MV-4-11 (cell line): ENCODE results near the gene UBE2QL1.
"Not testable (repeated sequence)": the region's sequence is repeated elsewhere in the genome, so short reads cannot be mapped to it uniquely, and the experiment has no call there.

Source experiments
- DNase-seq: peaks from one replicate; lab custom pipeline; 2025; lab: John Stamatoyannopoulos, UW

Gene UBE2QL1

GRCh38 chr5:6497262-6497661 lies 48.6 kb downstream of the UBE2QL1 start:
- no peak for DNase-seq

- DNase-seq: peak; percentile 2
Measured at GRCh38 chr5:6498968-6499367, 50.3 kb downstream of the UBE2QL1 start.

- no peak for DNase-seq
Measured at GRCh38 chr5:6501701-6502100, 53.0 kb downstream of the UBE2QL1 start.

GRCh38 chr5:6502421-6502820 lies 53.8 kb downstream of the UBE2QL1 start:
- DNase-seq: no peak

- no peak for DNase-seq
Measured at GRCh38 chr5:6503342-6503741, 54.7 kb downstream of the UBE2QL1 start.

GRCh38 chr5:6504677-6505415 lies 56.2 kb downstream of the UBE2QL1 start:
- peak; percentile 86 for DNase-seq

GRCh38 chr5:6505416-6505755 lies 56.7 kb downstream of the UBE2QL1 start:
- DNase-seq: no peak

- no peak for DNase-seq
Measured at GRCh38 chr5:6505783-6506557, 57.3 kb downstream of the UBE2QL1 start.

- peak; percentile 5 for DNase-seq
Measured at GRCh38 chr5:6506611-6507010, 58.0 kb downstream of the UBE2QL1 start.

- no peak for DNase-seq
Measured at GRCh38 chr5:6508931-6509330, 60.3 kb downstream of the UBE2QL1 start.

- peak; percentile 75 for DNase-seq
Measured at GRCh38 chr5:6510132-6510531, 61.5 kb downstream of the UBE2QL1 start.

GRCh38 chr5:6510973-6511372 lies 62.3 kb downstream of the UBE2QL1 start:
- DNase-seq: no peak

GRCh38 chr5:6515812-6516211 lies 67.2 kb downstream of the UBE2QL1 start:
- DNase-seq: not testable (repeated sequence)

GRCh38 chr5:6516823-6517222 lies 68.2 kb downstream of the UBE2QL1 start:
- DNase-seq: no peak

- DNase-seq: no peak
Measured at GRCh38 chr5:6517510-6517909, 68.9 kb downstream of the UBE2QL1 start.

- DNase-seq: no peak
Measured at GRCh38 chr5:6518298-6519057, 69.8 kb downstream of the UBE2QL1 start.

GRCh38 chr5:6520201-6520600 lies 71.5 kb downstream of the UBE2QL1 start:
- no peak for DNase-seq

GRCh38 chr5:6522331-6522730 lies 73.7 kb downstream of the UBE2QL1 start:
- no peak for DNase-seq

GRCh38 chr5:6522923-6523322 lies 74.3 kb downstream of the UBE2QL1 start:
- DNase-seq: no peak

- DNase-seq: no peak
Measured at GRCh38 chr5:6525422-6525821, 76.8 kb downstream of the UBE2QL1 start.

- DNase-seq: peak; percentile 8
Measured at GRCh38 chr5:6525910-6526309, 77.3 kb downstream of the UBE2QL1 start.

- DNase-seq: no peak
Measured at GRCh38 chr5:6527749-6528455, 79.2 kb downstream of the UBE2QL1 start.
